GM21528 (cell line): ENCODE data around the gene GYPE.
"Not testable (repeated sequence)": the region's sequence is repeated elsewhere in the genome, so short reads cannot be mapped to it uniquely, and the experiment has no call there.

Experiments
- ATAC-seq: cut with Tn5 transposase; IDR thresholded peaks from one replicate; pipeline ENCODE4 v1.9.1; 2021; ENCODE audit warnings: mild to moderate bottlenecking, moderate library complexity; ENCODE audit not compliant: unreplicated experiment, low FRiP score

Gene GYPE

DNA sequence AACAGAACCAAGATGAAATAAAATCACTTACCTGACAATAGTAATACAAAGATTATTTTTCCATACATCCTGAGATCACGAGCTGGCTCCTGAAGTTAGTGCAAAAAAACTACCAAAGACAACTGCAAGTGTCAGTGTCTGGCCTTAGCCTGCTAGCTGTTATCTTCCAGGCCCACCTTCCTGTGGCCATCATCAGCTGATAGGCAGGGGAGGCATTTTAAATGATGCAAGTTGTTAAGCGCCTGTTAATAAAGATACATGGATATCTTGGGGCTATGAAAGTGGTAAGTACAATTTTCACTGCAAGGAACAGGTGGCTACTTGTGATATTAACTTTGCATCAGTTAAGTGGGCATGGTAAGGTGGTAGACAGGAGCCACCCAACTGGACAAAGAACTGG lies at the start of gene GYPE:
Gene GYPE (minus strand): TSS at position 120 of the 400 bp plus-strand sequence. CDS start 52 bp downstream, at position 68.
- not testable (repeated sequence) for ATAC-seq

- not testable (repeated sequence) for ATAC-seq
Observed at GRCh38 chr4:143951458-143951972, 46.2 kb upstream of the GYPE start.

- not testable (repeated sequence) for ATAC-seq
Observed at GRCh38 chr4:143950967-143951366, 45.6 kb upstream of the GYPE start.

DNA sequence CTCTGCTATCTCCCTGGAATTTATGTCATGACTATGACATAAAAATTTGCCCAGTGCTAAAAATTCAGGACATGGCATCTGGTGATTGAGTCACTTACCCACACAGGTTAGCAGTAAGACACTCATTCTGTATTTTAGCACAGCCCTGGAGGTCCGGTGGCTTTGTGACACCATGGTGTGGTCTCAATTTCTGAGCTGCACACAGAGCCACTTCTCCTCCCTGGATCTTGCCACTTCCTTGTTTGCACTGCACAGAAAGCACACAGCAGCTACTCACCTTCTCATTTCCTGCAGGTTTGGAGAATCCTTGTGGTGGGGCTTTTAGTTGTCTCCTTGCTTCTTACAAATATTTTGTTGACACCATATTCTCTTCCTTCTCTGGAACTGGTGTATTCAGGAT lies 44.8 kb upstream of the GYPE start:
- not testable (repeated sequence) for ATAC-seq

DNA sequence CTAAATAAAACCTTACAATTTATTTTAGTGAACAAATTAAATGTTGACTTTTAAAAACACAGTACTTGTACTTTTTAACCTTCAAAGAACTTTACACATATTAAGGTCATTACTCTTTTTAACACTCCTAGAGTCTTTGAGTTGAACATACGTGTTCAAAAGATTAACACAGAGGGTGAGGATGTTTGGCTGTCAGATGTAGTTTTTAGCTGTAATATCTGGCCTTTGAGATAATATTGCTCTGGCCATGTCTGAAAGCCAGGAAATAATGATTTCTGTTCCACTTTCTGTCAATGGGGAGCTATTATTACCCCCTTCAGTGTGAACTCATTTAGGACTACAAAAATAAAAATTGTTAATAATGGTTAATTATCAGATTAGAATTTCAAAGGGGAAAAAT lies 42.1 kb upstream of the GYPE start:
- ATAC-seq: not testable (repeated sequence)

DNA sequence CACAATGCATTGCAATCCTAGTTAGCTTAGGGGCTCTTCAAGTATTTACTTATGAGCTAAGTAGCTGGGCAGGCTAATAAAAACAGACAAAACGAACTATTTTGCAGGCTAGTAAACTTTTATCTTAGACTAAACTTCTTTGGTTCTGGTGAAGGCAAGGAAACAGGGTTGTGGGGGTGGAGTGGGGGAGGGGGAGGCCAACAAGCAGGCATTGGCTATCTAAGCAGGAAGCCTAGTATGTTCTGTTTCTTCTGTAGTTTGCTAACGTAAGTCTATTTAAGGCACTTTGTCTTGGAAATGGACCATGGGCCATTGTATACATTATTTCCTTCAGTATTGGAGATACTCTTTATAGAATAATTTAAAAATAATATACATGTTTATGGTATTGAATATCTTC lies 35.3 kb upstream of the GYPE start:
- not testable (repeated sequence) for ATAC-seq

DNA sequence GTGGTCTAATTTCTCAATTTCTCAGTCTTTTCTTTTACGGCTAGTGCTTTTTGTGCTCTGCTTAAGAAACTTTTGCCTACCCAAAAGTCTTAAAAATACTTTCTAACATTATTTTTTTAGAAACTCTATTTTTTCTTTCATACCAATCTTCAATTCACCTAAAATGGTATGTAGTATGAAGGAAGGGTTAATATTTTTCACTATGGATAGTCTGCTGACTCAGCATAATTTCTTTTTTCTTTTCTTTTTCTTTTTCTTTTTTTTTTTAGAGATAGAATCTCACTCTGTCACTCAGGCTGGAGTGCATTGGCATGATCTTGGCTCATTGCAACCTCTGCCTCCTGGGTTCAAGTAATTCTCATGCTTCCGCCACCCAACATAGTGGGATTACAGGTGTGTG lies 34.2 kb upstream of the GYPE start:
- no peak for ATAC-seq

GRCh38 chr4:143938890-143939289 lies 33.5 kb upstream of the GYPE start:
- ATAC-seq: not testable (repeated sequence)

GRCh38 chr4:143921181-143921580 lies 15.8 kb upstream of the GYPE start:
- ATAC-seq: no peak

DNA sequence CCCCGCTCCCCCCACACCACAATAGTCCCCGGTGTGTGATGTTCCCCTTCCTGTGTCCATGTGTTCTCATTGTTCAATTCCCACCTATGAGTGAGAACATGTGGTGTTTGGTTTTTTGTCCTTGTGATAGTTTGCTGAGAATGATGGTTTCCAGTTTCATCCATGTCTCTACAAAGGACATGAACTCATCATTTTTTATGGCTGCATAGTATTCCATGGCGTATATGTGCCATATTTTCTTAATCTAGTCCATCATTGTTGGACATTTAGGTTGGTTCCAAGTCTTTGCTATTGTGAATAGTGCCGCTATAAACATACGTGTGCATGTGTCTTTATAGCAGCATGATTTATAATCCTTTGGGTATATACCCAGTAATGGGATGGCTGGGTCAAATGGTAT lies 11.1 kb upstream of the GYPE start:
- ATAC-seq: not testable (repeated sequence)

GRCh38 chr4:143912478-143912877 lies 7.1 kb upstream of the GYPE start:
- ATAC-seq: peak; percentile 34

DNA sequence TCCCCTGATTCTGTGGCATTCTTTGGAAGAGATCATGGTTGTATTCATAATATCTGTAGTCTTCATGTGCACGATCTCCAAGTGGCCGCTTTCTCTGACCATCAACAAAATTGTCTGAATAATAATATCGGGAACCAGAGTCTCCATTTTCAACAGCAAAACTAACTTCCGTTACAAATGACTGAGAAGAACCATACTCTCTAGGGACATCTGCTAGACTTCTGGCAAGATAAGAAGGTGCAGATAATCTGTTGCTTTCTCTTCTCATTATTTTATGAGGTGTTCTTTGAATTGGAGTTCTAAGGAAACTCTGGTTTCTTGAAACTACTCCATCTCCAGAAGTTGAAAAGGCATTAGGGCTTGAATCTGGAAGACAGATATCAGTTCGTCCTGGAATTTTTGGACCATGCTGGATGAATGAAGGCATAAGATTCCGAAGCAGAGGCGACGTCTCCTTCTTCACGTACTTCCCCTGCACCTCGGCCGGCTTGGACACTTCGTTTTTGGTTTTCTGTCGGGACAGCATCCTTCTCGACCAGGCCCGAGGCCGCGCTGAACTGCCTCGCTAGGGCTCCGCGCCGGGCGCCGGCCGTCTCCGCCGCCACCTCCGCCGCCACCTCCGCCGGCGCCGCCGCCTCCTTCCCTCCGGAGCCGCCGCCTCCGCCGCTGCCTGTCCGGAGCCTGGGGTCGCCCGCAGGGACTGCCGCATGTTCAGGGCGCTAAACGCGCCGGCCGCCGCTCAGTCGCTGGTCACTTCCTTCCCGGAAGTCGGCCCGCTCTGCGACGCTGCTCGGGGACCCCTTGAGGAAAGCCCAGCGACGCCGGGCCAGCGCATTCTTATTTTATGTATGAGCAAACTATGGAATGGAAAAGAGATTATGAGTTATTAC lies 6.4 kb upstream of the GYPE start:
- peak; percentile 71 for ATAC-seq

DNA sequence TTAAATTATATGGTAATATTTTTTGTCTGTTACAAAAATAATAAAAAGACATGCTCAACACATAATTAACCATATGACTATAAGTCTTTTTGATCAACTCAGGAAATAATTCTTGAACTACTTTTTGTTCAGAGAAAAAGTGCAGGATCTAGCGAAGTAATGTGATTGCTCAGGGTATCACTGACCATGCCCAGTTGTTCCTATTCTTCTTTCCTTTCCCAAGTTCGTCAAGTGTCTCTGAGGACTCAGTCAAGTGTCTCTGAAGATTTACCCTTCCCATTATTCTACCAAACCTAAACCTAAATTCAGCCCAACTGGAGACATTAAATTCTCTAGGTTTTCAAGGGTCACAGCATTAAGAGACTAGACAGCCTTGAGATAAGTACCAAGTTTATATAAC lies 5.5 kb upstream of the GYPE start:
- ATAC-seq: not testable (repeated sequence)

DNA sequence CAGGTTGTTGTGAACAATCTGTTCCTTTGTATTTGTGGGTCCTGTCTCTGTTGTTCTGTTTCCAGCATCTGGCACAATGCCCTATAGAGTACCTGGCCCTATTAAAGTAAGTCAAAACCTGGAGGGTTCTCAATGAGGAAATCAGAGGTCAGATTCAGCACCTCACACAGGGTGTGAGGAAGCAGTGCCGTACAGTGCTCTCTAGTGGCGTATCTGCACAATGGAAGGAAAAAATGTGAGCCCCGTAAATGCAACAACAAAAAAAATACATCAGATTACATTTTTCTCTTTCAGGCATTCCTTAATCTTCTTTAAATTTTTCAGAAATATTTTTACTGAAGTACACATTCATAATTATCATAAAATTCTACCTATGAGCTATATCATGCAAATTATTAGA lies 2.5 kb upstream of the GYPE start:
- not testable (repeated sequence) for ATAC-seq

- ATAC-seq: not testable (repeated sequence)
Observed at GRCh38 chr4:143904431-143904830, 928 bp downstream of the GYPE start.

GRCh38 chr4:143890323-143890722 lies 15.0 kb downstream of the GYPE start:
- ATAC-seq: not testable (repeated sequence)

DNA sequence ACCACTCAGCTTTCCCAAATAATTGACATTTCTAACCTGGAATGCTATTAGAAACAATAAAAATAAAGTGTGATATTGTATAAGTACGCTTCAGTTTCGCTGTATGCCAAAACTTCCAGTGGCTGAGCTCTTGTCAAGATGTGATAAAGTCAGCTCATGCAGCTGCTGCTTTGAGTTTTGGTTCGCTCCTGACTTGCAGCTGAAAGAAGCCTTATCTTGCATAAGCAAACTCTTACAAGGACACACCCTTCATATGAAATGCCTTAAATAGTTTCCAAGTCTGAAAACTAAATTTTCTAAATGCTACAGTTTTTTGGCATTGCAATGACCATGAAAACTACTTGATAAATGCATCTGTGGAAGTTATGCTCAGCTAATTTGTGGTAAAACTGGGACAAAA lies 17.2 kb downstream of the GYPE start:
- not testable (repeated sequence) for ATAC-seq

DNA sequence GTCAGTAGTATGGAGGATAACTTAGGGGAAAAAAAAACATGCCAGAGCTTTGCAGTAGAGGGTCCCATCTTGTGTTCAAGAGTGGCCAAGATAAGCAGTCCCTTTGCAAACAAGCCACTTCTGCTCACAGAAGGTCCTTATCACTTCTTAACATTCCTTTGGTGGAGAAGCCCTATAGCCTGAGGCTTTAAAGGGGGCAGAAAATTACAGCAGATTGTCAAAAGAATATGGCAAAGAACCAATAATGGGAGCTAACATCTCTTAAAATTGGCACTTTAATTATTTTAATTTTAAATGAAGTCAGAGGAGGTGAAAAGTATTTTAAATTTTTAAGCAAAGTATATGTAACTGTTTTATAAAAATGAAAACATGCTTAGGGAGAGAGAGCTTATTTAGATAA lies 20.4 kb downstream of the GYPE start:
- ATAC-seq: not testable (repeated sequence)

DNA sequence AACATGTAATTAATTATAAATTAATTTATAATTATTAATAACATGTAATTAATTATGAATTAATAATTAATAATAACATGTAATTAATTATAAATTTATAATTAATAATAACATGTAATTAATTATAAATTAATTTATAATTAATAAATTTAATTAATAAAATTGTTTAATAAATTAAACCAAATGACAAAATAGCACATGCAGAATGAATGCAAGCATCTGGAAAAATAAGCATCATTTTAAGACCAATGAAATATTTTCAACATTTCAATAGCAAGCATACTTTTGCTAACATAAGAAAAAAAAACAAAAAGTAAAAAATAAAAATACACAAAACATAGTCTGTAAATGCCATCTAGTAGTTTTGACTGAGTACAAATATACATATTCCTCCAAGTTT lies 21.8 kb downstream of the GYPE start:
- ATAC-seq: no peak

DNA sequence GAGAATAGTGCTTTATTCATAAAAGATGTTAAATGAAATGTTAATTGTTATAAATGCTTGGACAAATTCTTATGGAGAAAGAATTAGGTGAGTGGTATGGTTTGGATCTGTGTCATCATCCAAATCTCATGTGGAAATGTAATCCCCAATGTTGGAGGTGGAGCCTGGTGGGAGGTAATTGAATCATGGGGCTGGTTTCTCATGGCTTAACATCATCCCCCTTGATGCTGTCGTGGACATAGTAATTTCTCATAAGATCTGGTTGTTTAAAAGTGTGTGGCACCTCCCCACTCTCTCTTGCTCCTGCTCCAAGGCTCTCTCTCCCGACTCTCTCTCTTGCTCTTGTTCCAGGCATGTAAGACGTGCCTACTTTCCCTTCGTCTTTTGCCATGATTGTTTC lies 22.5 kb downstream of the GYPE start:
- no peak for ATAC-seq

DNA sequence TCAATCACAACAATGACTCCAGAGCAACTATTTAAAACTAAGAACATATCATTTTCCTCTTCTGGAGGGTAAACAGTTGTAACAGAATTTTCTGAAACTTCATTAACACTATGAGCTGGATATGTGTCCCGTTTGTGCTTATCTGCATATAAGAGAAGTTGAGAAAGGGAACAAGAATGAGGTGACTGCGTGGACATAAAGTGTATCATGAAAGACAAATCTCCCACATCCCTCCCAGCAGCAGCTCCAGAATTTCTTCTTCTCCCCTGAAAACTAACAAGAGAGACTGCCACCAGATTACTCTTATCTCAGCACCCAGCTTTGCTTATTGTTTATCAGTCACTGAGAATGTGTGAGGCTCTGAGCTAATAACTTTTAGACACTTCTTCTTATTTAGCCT lies 25.8 kb downstream of the GYPE start:
- ATAC-seq: not testable (repeated sequence)

GRCh38 chr4:143875357-143875756 lies 30.0 kb downstream of the GYPE start:
- not testable (repeated sequence) for ATAC-seq
